Islet of Langerhans (tissue), 1 donor: ENCODE results near the gene CDCA3.

Experiments used
- FAIRE-seq: peaks from one replicate; lab custom pipeline; 2011; peaks lifted over from hg19 to GRCh38; lab: Jason Lieb, UNC

Gene CDCA3

DNA sequence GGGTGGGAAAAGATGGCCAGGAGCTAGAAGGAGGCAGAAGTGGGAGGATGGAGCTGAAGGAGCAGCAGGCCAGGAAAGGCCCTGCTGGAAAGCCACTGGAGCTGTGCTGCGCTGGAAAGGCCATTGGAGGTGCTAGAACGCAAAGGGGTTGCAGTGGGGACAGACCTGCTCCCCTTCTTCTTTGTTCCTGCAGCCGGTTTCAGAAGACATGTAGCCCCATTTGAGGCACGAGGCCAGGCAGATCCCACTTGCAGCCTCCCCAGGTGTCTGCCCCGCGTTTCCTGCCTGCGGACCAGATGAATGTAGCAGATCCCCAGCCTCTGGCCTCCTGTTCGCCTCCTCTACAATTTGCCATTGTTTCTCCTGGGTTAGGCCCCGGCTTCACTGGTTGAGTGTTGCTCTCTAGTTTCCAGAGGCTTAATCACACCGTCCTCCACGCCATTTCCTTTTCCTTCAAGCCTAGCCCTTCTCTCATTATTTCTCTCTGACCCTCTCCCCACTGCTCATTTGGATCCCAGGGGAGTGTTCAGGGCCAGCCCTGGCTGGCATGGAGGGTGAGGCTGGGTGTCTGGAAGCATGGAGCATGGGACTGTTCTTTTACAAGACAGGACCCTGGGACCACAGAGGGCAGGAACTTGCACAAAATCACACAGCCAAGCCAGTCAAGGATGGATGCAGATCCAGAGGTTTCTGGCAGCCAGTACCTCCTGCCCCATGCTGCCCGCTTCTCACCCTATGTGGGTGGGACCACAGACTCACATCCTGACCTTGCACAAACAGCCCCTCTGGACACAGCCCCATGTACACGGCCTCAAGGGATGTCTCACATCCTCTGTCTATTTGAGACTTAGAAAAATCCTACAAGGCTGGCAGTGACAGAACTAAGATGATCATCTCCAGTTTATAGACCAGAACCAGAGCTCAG lies 31.7 kb downstream of the CDCA3 start:
- no peak for FAIRE-seq

GRCh38 chr12:6818645-6819044 lies 32.4 kb downstream of the CDCA3 start:
- no peak for FAIRE-seq

DNA sequence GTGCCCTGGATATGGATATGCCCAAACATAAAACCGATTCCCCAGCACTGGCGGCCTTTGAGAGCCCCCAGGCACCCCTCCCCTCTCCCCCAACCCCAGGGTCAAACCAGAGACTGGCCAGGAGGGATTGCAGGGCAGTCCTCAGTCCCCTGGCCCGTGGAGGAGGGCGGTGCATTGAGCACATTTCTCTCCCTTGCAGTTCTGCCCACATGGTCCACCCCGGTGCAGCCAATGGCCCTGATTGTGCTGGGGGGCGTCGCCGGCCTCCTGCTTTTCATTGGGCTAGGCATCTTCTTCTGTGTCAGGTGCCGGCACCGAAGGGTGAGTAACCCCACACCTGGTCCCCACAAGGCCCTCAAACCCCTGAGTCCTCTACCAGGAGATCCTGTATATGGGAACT lies 32.9 kb downstream of the CDCA3 start:
- FAIRE-seq: no peak

- no peak for FAIRE-seq
These were observed 33.4 kb downstream of the CDCA3 start for GRCh38 chr12:6817662-6818157.

DNA sequence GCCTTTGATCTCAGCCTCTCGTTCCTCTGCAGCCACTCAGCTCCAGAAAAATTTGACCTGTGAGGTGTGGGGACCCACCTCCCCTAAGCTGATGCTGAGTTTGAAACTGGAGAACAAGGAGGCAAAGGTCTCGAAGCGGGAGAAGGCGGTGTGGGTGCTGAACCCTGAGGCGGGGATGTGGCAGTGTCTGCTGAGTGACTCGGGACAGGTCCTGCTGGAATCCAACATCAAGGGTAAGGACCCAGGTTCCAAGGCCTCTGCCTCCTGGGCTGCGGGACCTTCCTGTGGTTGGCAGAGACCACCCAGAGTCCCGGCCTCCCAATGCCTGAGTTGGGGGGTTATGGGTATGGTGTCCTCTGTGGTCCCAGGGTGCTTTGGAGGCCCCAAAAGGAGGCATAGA lies 34.0 kb downstream of the CDCA3 start:
- no peak for FAIRE-seq

DNA sequence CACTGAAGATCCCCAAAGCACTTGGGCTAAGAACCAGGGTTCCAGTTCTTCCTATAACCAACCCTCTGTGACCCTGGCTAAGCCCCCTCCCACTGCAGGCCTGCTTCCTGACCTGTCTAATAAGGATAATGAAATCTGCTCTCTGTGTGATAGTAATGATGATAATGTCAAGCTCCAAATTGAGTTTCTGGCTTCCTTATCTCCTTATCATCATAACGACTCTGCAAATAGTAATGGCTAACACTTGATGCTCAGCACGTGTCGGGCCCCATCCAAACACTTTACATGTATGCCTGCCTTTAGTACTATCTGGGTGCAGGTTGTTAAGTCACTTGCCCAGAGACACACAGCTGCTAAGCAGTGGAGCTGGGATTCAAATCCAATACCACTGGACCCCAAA lies 34.5 kb downstream of the CDCA3 start:
- no peak for FAIRE-seq

DNA sequence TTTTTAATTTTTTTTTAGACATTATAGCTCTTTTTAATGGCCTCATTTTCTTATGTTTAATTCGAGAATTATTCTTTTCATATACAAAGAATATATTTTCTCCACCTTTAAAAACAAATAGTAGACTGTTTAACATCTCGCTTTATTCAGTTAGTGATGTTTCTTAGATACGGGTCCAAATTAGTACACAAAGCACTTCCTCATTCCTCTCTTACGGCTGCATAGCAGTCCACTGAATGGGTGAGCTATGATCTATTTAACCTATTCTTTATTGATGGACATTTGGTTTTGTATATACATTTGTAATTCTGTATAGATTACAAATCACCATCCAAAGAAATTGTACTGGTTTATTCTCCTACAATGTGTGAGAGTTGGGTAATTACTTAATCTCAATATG lies 37.7 kb downstream of the CDCA3 start:
- no peak for FAIRE-seq

GRCh38 chr12:6810758-6811157 lies 40.3 kb downstream of the CDCA3 start:
- FAIRE-seq: no peak

- no peak for FAIRE-seq
These were observed 42.0 kb downstream of the CDCA3 start for GRCh38 chr12:6809056-6809455.

DNA sequence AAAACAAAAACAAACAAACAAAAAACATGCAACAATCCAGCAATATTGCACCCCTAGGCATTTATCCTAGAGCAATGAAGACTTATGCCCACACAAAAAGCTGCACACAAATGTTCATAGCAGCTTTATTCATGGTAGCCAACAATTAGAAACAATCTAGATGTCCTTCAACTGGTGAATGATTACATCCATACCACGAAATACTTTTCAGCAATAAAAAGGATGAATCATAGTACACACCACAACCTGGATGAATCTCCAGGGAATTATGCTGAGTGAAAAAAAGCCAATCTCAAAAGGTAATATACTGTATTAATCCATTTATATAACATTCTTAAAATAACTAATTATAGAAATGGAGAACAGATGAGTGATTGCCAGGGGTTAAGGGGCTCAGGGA lies 43.9 kb downstream of the CDCA3 start:
- no peak for FAIRE-seq

DNA sequence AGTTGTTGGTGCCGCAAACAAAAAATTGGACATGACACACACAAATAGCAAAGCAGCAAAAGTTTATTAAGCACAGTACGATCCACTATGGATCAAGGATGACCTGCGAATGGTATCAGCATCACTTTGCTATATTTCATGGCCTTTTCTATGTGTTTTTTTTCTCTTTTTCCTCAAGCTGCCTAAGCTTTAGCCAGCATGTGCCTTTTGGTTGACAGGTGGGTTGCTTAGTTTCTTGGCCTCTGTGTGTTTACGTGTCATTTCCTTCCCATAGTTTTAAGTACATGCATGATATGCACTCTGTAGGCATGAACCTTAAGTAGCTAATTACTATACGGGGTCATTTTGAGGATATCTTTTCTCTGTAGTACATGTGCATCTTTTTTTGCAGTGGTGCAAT lies 51.9 kb downstream of the CDCA3 start:
- FAIRE-seq: no peak
